ENCODE measurements around the gene LEFTY1. TPM values are rescaled to one million over a fixed set of nuclear protein-coding genes. Genes with fewer than 3 reads are reported as not detected.

LEFTY1 gene
- total and polyA plus RNA-seq, 5 donors, result 0.11 to 0.54 (median 0.48) TPM

DNA sequence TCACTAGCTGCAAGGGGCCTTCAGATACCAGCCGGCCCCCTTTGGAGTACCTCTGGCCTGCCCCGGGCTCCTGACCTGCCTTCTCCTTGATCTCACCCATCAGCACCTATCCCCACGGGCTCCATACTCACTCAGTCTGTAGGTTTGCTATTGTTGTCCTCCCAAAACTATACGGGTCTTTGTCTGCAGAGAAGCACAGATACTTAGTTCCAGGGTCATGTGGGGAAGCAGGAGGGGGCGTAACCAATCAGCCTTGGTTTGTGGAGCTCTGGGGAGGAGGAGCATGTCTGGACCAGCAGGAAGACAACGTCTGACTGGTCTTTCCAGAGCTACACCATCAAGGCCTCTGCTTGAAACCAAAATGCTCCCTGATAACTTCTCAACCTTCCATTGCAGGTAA lies 22.0 kb downstream of the LEFTY1 start:
- WGBS, result 73% methylated on average over 6 of the region's 6 CpGs
- DNase-seq (no peak), ATAC-seq (no peak)
- Histone ChIP-seq H3K27me3 (ENCODE audit: control insufficient read depth, insufficient read depth) (no peaks in the 10 kb centered on the region), H3K9me3 (ENCODE audit: control insufficient read depth, low read length) (no peaks in the 10 kb centered on the region), H3K4me1 (ENCODE audit: control insufficient read depth, insufficient read depth, low read length) (no peaks in the 10 kb centered on the region), H3K4me3 (ENCODE audit: low read length) (no peak overlapping the region), H3K27ac (ENCODE audit: low read length) (no peak overlapping the region)
- intact Hi-C loops (cut with DNase I), result no loop called here

DNA sequence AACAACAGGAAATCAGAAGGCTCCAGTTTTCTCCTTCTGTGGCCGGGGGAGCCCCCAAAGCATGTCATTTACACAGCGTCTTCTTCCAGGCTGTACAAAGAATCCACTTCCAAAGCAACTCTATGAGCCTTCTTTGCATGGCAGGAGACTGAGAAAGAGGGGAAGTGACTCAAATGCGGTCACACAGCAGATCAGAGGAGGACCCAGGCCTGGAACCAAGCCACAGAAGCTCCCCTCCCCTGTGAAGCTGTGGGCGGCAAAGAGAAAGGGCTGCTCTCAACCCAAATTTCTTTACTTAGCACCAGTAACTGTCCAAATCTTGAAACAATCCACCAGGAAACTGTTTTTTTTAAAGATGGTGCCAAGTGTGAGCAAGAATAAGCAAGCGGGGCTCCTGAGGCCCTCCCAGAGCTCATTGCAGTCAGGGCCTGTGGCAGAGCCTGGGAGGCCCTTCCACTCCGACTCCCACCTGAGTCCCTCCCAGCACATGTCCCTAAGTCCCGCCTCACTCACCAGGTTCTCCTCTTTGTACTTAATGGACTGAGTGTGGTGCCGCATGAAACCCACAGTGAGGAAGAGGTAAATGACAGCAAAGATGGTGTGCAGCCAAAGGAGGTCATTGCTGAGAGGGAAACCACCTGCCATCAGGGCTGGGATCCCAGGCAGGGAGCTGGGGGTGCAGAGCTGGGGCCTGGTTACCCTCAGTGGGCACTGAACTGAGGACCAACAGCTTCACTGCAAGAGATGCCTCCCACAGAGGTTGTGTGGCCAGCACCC lies 22.7 kb downstream of the LEFTY1 start:
- no peaks in the 10 kb centered on the region for H3K4me1 ChIP-seq (ENCODE audit: control insufficient read depth, insufficient read depth, low read length)
- no peak overlapping the region for H3K4me3 ChIP-seq (ENCODE audit: low read length)
- H3K27me3 ChIP-seq (ENCODE audit: control insufficient read depth, insufficient read depth), result no peaks in the 10 kb centered on the region
- no peak overlapping the region for H3K27ac ChIP-seq (ENCODE audit: low read length)
- intact Hi-C loops (cut with DNase I), result no loop called here
- no peaks in the 10 kb centered on the region for H3K9me3 ChIP-seq (ENCODE audit: control insufficient read depth, low read length)
- DNase-seq (peak in 1 of 3 donors; percentile 24), ATAC-seq (peak in 1 of 2 donors; percentile 27)
- 73% methylated on average over 8 of the region's 8 CpGs for WGBS

DNA sequence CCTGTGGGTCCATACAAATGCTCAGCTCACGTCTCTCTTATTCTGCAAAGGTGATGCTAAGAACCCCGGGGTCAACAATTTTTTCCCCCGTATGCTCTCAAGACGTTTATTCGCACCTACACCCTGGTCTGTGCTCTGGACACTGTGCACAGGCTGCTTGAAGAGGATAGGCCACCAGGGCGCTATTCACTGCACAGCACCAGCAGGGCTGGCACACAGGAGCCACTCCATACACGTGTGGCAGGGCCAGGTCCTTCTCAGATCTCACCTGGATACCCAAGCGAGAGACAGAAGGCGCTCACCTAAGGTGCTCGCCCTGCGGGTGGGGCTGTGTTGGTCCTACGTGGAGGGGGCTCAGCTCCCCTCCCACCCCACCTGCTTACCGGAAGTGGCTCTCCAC lies 23.4 kb downstream of the LEFTY1 start:
- DNase-seq (no peak), ATAC-seq (no peak)
- no peaks in the 10 kb centered on the region for H3K27me3 ChIP-seq (ENCODE audit: control insufficient read depth, insufficient read depth)
- WGBS, result 86% methylated on average over 13 of the region's 13 CpGs
- intact Hi-C loops (cut with DNase I), result no loop called here
- H3K27ac ChIP-seq (ENCODE audit: low read length), result no peak overlapping the region
- H3K4me1 ChIP-seq (ENCODE audit: control insufficient read depth, insufficient read depth, low read length), result no peaks in the 10 kb centered on the region
- no peaks in the 10 kb centered on the region for H3K9me3 ChIP-seq (ENCODE audit: control insufficient read depth, low read length)
- no peak overlapping the region for H3K4me3 ChIP-seq (ENCODE audit: low read length)

- no peak for ATAC-seq
Observed at GRCh38 chr1:225863167-225863566, 25.8 kb downstream of the LEFTY1 start.

GRCh38 chr1:225862581-225862950 lies 26.4 kb downstream of the LEFTY1 start:
- no peak overlapping the region for H3K27ac ChIP-seq (ENCODE audit: low read length)
- WGBS, result 90% methylated on average over 13 of the region's 13 CpGs
- no peak overlapping the region for H3K4me3 ChIP-seq (ENCODE audit: low read length)
- intact Hi-C loops (cut with DNase I), result no loop called here
- no peaks in the 10 kb centered on the region for H3K4me1 ChIP-seq (ENCODE audit: control insufficient read depth, insufficient read depth, low read length)
- no peaks in the 10 kb centered on the region for H3K9me3 ChIP-seq (ENCODE audit: control insufficient read depth, low read length)
- ATAC-seq (no peak), DNase-seq (peak in 1 of 3 donors; percentile 35)
- H3K27me3 ChIP-seq (ENCODE audit: control insufficient read depth, insufficient read depth), result no peaks in the 10 kb centered on the region

More at GRCh38 chr1:225863167-225863566, 25.8 kb downstream of the LEFTY1 start:
- H3K4me1 ChIP-seq (ENCODE audit: control insufficient read depth, insufficient read depth, low read length), result no peaks in the 10 kb centered on the region
- intact Hi-C loops (cut with DNase I), result no loop called here
- H3K27me3 ChIP-seq (ENCODE audit: control insufficient read depth, insufficient read depth), result no peaks in the 10 kb centered on the region
- peak in 1 of 3 donors; percentile 7 for DNase-seq
- H3K27ac ChIP-seq (ENCODE audit: low read length), result no peak overlapping the region
- 94% methylated on average over 5 of the region's 5 CpGs for WGBS
- H3K4me3 ChIP-seq (ENCODE audit: low read length), result no peak overlapping the region
- no peaks in the 10 kb centered on the region for H3K9me3 ChIP-seq (ENCODE audit: control insufficient read depth, low read length)

DNA sequence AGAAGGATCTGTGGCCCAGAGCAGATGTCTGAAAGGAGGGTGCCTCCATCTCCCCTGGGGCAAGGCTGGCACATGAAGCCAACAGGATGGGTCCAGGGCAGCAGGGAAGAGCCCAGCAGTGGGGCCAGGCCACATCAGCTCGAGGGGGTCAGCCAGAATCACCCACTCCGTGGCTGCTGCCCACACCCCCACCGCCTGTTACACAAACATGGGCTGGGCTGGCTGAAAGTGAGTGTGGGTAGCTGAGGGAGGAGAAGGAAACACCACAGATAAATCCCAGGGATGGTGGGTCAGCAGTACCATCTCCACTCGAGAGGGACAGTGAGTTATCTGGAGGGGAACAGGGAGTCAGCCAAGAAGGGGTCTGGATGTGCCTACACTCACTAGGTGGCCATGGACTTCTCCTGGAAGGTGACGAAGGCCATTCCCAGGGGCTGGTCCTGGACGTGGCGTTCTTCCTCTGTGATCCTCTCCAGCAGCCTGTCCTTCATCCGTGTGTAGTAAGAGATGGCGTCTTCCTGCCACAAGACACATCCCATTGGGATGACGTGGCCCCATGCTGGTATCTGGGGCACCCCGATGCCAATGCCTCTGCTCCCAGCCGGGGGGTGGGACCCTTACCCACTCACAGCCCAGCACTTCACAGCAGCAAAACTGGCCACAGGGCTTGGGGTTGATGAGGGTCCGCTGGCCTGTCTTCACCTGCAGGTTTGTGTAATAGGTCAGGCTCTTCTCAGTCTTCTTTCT lies 26.9 kb downstream of the LEFTY1 start:
- no peak for ATAC-seq

DNA sequence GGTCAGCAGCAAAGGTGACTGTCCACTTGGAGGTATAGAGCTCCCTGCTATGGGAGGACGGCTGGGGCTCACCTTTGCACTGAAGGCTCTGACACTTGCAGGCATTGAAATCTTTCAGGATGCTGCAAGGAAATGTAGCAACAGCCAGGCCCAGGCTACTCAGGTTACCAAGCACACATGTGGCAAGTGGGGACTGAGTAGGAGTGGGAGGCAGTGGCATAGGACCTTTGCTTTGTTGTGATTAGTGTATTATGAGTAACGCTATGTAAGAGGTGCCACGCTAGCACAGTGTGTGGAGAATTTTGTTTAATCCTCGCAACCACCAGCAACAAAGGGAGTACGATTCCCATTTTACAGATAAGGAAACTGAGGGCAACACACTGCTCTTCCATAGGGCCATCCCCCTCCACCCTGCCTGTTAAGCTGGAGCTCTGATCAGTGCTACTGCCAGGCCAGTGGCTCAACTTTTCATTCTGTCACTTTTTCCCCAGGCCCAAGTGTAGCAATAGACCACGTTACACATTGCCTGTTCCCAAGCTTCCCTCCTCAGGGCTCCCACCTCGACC lies 28.0 kb downstream of the LEFTY1 start:
- Histone ChIP-seq H3K9me3 (ENCODE audit: control insufficient read depth, low read length) (no peaks in the 10 kb centered on the region), H3K4me3 (ENCODE audit: low read length) (no peak overlapping the region), H3K4me1 (ENCODE audit: control insufficient read depth, insufficient read depth, low read length) (no peaks in the 10 kb centered on the region), H3K27ac (ENCODE audit: low read length) (no peak overlapping the region), H3K27me3 (ENCODE audit: control insufficient read depth, insufficient read depth) (no peaks in the 10 kb centered on the region)
- ATAC-seq (no peak), DNase-seq (peak in 1 of 3 donors; percentile 10)
- 92% methylated on average over 7 of the region's 7 CpGs for WGBS
- intact Hi-C loops (cut with DNase I), result no loop called here

More for the DNA sequence above, 26.9 kb downstream of the LEFTY1 start:
- Histone ChIP-seq H3K27ac (ENCODE audit: low read length) (no peak overlapping the region), H3K4me3 (ENCODE audit: low read length) (no peak overlapping the region), H3K9me3 (ENCODE audit: control insufficient read depth, low read length) (no peaks in the 10 kb centered on the region), H3K27me3 (ENCODE audit: control insufficient read depth, insufficient read depth) (no peaks in the 10 kb centered on the region), H3K4me1 (ENCODE audit: control insufficient read depth, insufficient read depth, low read length) (no peaks in the 10 kb centered on the region)
- peak in 1 of 3 donors; percentile 28 for DNase-seq
- intact Hi-C loops (cut with DNase I), result no loop called here
- WGBS, result 87% methylated on average over 13 of the region's 13 CpGs

DNA sequence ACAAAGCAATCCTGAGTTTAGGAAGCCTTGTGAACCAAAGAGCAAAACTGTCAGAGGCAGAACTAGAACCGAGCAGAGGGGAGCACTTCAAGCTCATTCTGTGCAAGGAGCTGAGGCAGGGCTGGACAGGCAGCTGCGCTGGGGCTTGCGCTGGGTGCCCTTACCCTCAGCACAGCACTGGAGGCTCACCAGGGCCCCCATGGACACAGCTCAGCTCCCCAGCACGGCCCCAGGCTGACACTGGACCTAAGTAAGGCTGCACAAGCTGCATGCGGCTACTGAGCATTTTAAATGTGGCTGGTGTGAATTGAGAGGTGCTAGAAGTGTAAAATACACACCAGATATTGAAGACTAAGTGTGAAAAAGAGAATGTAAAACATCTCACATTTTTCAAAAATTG lies 28.8 kb downstream of the LEFTY1 start:
- no peak overlapping the region for H3K27ac ChIP-seq (ENCODE audit: low read length)
- WGBS, result 95% methylated on average over 5 of the region's 5 CpGs
- no peaks in the 10 kb centered on the region for H3K27me3 ChIP-seq (ENCODE audit: control insufficient read depth, insufficient read depth)
- intact Hi-C loops (cut with DNase I), result no loop called here
- no peaks in the 10 kb centered on the region for H3K4me1 ChIP-seq (ENCODE audit: control insufficient read depth, insufficient read depth, low read length)
- DNase-seq (no peak), ATAC-seq (no peak)
- no peak overlapping the region for H3K4me3 ChIP-seq (ENCODE audit: low read length)
- no peaks in the 10 kb centered on the region for H3K9me3 ChIP-seq (ENCODE audit: control insufficient read depth, low read length)

- no peaks in the 10 kb centered on the region for H3K27me3 ChIP-seq (ENCODE audit: control insufficient read depth, insufficient read depth)
- no peaks in the 10 kb centered on the region for H3K4me1 ChIP-seq (ENCODE audit: control insufficient read depth, insufficient read depth, low read length)
- WGBS, result 90% methylated on average over 5 of the region's 5 CpGs
- no peak overlapping the region for H3K27ac ChIP-seq (ENCODE audit: low read length)
- no peak overlapping the region for H3K4me3 ChIP-seq (ENCODE audit: low read length)
- H3K9me3 ChIP-seq (ENCODE audit: control insufficient read depth, low read length), result no peaks in the 10 kb centered on the region
- intact Hi-C loops (cut with DNase I), result no loop called here
- DNase-seq, result no peak
- ATAC-seq, result no peak
Observed at GRCh38 chr1:225859151-225859550, 29.8 kb downstream of the LEFTY1 start.

GRCh38 chr1:225857256-225857655 lies 31.7 kb downstream of the LEFTY1 start:
- H3K4me1 ChIP-seq (ENCODE audit: control insufficient read depth, insufficient read depth, low read length), result no peaks in the 10 kb centered on the region
- H3K4me3 ChIP-seq (ENCODE audit: low read length), result no peak overlapping the region
- DNase-seq (no peak), ATAC-seq (no peak)
- no peaks in the 10 kb centered on the region for H3K27me3 ChIP-seq (ENCODE audit: control insufficient read depth, insufficient read depth)
- intact Hi-C loops (cut with DNase I), result no loop called here
- 69% methylated on average over 7 of the region's 7 CpGs for WGBS
- H3K27ac ChIP-seq (ENCODE audit: low read length), result no peak overlapping the region
- no peaks in the 10 kb centered on the region for H3K9me3 ChIP-seq (ENCODE audit: control insufficient read depth, low read length)
